SK-N-SH (cell line): Measurements from ENCODE around the gene RAB40C.

Source experiments
- EZH2phosphoT487 ChIP-seq: fragments of 200-600 bp; sonication (generic); IDR thresholded peaks from 2 replicates; pipeline ENCODE4 v1.6.1; 2017; ENCODE audit warnings: low read depth, mixed run types, mild to moderate bottlenecking, antibody characterized with exemption, moderate library complexity, borderline replicate concordance
- FOXM1 ChIP-seq: IDR thresholded peaks from 2 replicates; pipeline ENCODE4 v1.4.0; 2012; ENCODE audit warnings: low read depth, mild to moderate bottlenecking
- GABPA ChIP-seq: IDR thresholded peaks from 2 replicates; pipeline ENCODE4 v1.4.0; 2012; ENCODE audit warnings: low read depth, mild to moderate bottlenecking
- POLR2AphosphoS5 ChIP-seq: IDR thresholded peaks from 2 replicates; pipeline ENCODE4 v1.6.1; 2012; ENCODE audit warnings: low read depth, low read length
- RAD21 ChIP-seq: IDR thresholded peaks from 2 replicates; pipeline ENCODE4 v1.6.1; 2012; ENCODE audit warnings: mild to moderate bottlenecking, low read length
- SMC3 ChIP-seq: IDR thresholded peaks from 2 replicates; pipeline ENCODE4 v1.6.1; 2012; ENCODE audit warnings: low read depth, low read length, improper control_type of control experiment
- TEAD4 ChIP-seq: IDR thresholded peaks from 2 replicates; pipeline ENCODE4 v1.4.0; 2012; ENCODE audit warnings: mild to moderate bottlenecking, borderline replicate concordance; ENCODE audit not compliant: insufficient read depth
- TF ChIP-seq, protein P1 (sequence below): IDR thresholded peaks from 2 replicates; pipeline ENCODE4 v1.6.1; 2012; ENCODE audit warnings: mild to moderate bottlenecking, low read depth, low read length, moderate library complexity
- TF ChIP-seq, protein P2 (sequence below): fragments of 200-600 bp; sonication (generic); IDR thresholded peaks from 2 replicates; pipeline ENCODE4 v1.6.1; 2017; ENCODE audit warnings: antibody characterized with exemption, mild to moderate bottlenecking, moderate library complexity
- TF ChIP-seq, protein P3 (sequence below): IDR thresholded peaks from 2 replicates; pipeline ENCODE4 v1.4.0; 2012; ENCODE audit warnings: low read depth, borderline replicate concordance

DNA sequence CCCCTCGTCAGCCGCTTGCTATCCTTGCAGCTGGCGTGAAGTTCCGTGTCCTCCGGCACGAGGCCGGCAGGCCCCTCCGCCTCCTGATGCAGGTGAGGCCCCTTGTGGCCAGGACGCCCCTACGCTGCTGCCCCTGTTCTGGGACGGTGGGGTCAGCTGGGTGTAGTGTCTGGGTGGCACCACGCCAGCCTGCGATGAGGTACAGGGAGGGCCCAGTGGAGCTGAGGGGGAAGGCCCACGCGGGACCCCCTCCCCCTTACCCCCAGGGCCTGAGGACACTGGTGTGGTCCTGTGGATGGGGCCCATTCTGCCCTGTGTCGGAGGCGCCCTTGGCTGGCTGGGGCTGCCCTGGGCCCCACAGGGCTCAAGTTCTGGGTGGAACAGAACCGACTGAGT lies 7.7 kb upstream of the RAB40C start:
- TF ChIP-seq GABPA (no peak), TEAD4 (no peak), FOXM1 (no peak), EZH2phosphoT487 (no peak), SMC3 (no peak), POLR2AphosphoS5 (no peak), RAD21 (no peak)
- TF ChIP-seq, protein P1, sequence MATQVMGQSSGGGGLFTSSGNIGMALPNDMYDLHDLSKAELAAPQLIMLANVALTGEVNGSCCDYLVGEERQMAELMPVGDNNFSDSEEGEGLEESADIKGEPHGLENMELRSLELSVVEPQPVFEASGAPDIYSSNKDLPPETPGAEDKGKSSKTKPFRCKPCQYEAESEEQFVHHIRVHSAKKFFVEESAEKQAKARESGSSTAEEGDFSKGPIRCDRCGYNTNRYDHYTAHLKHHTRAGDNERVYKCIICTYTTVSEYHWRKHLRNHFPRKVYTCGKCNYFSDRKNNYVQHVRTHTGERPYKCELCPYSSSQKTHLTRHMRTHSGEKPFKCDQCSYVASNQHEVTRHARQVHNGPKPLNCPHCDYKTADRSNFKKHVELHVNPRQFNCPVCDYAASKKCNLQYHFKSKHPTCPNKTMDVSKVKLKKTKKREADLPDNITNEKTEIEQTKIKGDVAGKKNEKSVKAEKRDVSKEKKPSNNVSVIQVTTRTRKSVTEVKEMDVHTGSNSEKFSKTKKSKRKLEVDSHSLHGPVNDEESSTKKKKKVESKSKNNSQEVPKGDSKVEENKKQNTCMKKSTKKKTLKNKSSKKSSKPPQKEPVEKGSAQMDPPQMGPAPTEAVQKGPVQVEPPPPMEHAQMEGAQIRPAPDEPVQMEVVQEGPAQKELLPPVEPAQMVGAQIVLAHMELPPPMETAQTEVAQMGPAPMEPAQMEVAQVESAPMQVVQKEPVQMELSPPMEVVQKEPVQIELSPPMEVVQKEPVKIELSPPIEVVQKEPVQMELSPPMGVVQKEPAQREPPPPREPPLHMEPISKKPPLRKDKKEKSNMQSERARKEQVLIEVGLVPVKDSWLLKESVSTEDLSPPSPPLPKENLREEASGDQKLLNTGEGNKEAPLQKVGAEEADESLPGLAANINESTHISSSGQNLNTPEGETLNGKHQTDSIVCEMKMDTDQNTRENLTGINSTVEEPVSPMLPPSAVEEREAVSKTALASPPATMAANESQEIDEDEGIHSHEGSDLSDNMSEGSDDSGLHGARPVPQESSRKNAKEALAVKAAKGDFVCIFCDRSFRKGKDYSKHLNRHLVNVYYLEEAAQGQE: no peak
- TF ChIP-seq, protein P2, sequence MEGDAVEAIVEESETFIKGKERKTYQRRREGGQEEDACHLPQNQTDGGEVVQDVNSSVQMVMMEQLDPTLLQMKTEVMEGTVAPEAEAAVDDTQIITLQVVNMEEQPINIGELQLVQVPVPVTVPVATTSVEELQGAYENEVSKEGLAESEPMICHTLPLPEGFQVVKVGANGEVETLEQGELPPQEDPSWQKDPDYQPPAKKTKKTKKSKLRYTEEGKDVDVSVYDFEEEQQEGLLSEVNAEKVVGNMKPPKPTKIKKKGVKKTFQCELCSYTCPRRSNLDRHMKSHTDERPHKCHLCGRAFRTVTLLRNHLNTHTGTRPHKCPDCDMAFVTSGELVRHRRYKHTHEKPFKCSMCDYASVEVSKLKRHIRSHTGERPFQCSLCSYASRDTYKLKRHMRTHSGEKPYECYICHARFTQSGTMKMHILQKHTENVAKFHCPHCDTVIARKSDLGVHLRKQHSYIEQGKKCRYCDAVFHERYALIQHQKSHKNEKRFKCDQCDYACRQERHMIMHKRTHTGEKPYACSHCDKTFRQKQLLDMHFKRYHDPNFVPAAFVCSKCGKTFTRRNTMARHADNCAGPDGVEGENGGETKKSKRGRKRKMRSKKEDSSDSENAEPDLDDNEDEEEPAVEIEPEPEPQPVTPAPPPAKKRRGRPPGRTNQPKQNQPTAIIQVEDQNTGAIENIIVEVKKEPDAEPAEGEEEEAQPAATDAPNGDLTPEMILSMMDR: no peak
- TF ChIP-seq, protein P3, sequence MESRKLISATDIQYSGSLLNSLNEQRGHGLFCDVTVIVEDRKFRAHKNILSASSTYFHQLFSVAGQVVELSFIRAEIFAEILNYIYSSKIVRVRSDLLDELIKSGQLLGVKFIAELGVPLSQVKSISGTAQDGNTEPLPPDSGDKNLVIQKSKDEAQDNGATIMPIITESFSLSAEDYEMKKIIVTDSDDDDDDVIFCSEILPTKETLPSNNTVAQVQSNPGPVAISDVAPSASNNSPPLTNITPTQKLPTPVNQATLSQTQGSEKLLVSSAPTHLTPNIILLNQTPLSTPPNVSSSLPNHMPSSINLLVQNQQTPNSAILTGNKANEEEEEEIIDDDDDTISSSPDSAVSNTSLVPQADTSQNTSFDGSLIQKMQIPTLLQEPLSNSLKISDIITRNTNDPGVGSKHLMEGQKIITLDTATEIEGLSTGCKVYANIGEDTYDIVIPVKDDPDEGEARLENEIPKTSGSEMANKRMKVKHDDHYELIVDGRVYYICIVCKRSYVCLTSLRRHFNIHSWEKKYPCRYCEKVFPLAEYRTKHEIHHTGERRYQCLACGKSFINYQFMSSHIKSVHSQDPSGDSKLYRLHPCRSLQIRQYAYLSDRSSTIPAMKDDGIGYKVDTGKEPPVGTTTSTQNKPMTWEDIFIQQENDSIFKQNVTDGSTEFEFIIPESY: no peak
